Measurements from ENCODE around the gene INSIG2. TPM values are rescaled to one million over a fixed set of nuclear protein-coding genes. Genes with fewer than 3 reads are reported as not detected.

Gene INSIG2
- total RNA-seq, 4 donors from 2014 or later = 10.5 to 18.6 (median 13.4) TPM

GRCh38 chr2:118065921-118066511 is 22.3 kb upstream of the INSIG2 start:
- H3K9me3 ChIP-seq = no peaks in the 10 kb centered on the region
- no peak for TF ChIP-seq EP300 (IDR thresholded peaks at IDR 0.05)
- TF ChIP-seq, protein P1, sequence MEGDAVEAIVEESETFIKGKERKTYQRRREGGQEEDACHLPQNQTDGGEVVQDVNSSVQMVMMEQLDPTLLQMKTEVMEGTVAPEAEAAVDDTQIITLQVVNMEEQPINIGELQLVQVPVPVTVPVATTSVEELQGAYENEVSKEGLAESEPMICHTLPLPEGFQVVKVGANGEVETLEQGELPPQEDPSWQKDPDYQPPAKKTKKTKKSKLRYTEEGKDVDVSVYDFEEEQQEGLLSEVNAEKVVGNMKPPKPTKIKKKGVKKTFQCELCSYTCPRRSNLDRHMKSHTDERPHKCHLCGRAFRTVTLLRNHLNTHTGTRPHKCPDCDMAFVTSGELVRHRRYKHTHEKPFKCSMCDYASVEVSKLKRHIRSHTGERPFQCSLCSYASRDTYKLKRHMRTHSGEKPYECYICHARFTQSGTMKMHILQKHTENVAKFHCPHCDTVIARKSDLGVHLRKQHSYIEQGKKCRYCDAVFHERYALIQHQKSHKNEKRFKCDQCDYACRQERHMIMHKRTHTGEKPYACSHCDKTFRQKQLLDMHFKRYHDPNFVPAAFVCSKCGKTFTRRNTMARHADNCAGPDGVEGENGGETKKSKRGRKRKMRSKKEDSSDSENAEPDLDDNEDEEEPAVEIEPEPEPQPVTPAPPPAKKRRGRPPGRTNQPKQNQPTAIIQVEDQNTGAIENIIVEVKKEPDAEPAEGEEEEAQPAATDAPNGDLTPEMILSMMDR (IDR thresholded peaks at IDR 0.05) = no peak
- no peak for TF ChIP-seq POLR2A (IDR thresholded peaks at IDR 0.05)
- no peaks in the 10 kb centered on the region for H3K27me3 ChIP-seq
- no peak overlapping the region for H3K4me3 ChIP-seq
- H3K4me1 ChIP-seq = peaks cover 0 to 3% (median 0%) of the 10 kb centered on the region in 4 donors
- H3K36me3 ChIP-seq = no peaks in the 10 kb centered on the region
- DNase-seq (ENCODE audit: low spot score in 2 of 2) = no peak
- H3K27ac ChIP-seq = no peak overlapping the region
- 78% methylated on average over 8 of the region's 8 CpGs for WGBS, 2 donors

GRCh38 chr2:118077636-118078247 is 10.5 kb upstream of the INSIG2 start:
- DNase-seq (ENCODE audit: low spot score in 2 of 2) = no peak
- H3K4me1 ChIP-seq = no peaks in the 10 kb centered on the region
- 82 to 85% methylated on average over 9 of the region's 9 CpGs for WGBS, 2 donors
- H3K9me3 ChIP-seq = no peaks in the 10 kb centered on the region
- H3K36me3 ChIP-seq = no peaks in the 10 kb centered on the region
- no peak overlapping the region for H3K4me3 ChIP-seq
- TF ChIP-seq EP300 (IDR thresholded peaks at IDR 0.05) (no peak), POLR2A (IDR thresholded peaks at IDR 0.05) (no peak)
- TF ChIP-seq, protein P1 (IDR thresholded peaks at IDR 0.05) = no peak
- no peak overlapping the region for H3K27ac ChIP-seq
- no peaks in the 10 kb centered on the region for H3K27me3 ChIP-seq

- no peak for DNase-seq (ENCODE audit: low spot score in 2 of 2)
- Histone ChIP-seq H3K9me3 (no peaks in the 10 kb centered on the region), H3K27ac (no peak overlapping the region), H3K4me3 (no peak overlapping the region), H3K27me3 (no peaks in the 10 kb centered on the region), H3K36me3 (no peaks in the 10 kb centered on the region), H3K4me1 (no peaks in the 10 kb centered on the region)
- WGBS, 2 donors = 60 to 61% methylated on average over 3 of the region's 3 CpGs
- TF ChIP-seq, protein P1 (IDR thresholded peaks at IDR 0.05) = no peak
- TF ChIP-seq POLR2A (IDR thresholded peaks at IDR 0.05) = no peak
- no peak for TF ChIP-seq EP300 (IDR thresholded peaks at IDR 0.05)
Observed at GRCh38 chr2:118078734-118079133, 9.5 kb upstream of the INSIG2 start.

- 88 to 93% methylated on average over 5 of the region's 5 CpGs for WGBS, 2 donors
- H3K4me3 ChIP-seq = no peak overlapping the region
- no peaks in the 10 kb centered on the region for H3K9me3 ChIP-seq
- no peaks in the 10 kb centered on the region for H3K27me3 ChIP-seq
- TF ChIP-seq POLR2A (IDR thresholded peaks at IDR 0.05) = no peak
- no peak for TF ChIP-seq EP300 (IDR thresholded peaks at IDR 0.05)
- TF ChIP-seq, protein P1 (IDR thresholded peaks at IDR 0.05) = no peak
- no peaks in the 10 kb centered on the region for H3K36me3 ChIP-seq
- H3K27ac ChIP-seq = no peak overlapping the region
- no peak for DNase-seq (ENCODE audit: low spot score in 2 of 2)
- peaks cover 0 to 11% (median 2%) of the 10 kb centered on the region in 4 donors for H3K4me1 ChIP-seq
Observed at GRCh38 chr2:118084491-118085089, 3.7 kb upstream of the INSIG2 start.

Measured in tibial nerve (tissue), 4 donors.